Motor neuron (in vitro differentiated cells): ENCODE data around the gene TECPR2. TPM values are rescaled to one million over a fixed set of nuclear protein-coding genes. Genes with fewer than 3 reads are reported as not detected.
"Not testable (repeated sequence)": the region's sequence is repeated elsewhere in the genome, so short reads cannot be mapped to it uniquely, and the experiment has no call there.

ENCODE experiments used
- ATAC-seq, 8 experiments: fragments of 200-7000 bp; cut with Tn5 transposase; replicated peaks in 6 of 8; 2 replicates each; pipeline ENCODE4 v1.8.0; 2021; ENCODE audit warnings: mild to moderate bottlenecking in 8 of 8, moderate library complexity in 8 of 8
- H3K27ac ChIP-seq, 2 donors: fragments of 250-450 bp; sonication (Bioruptor Pico); 2 replicates each; pipeline ENCODE4 v1.9.0; 2021; ENCODE audit warnings: antibody characterized with exemption in 2 of 2, mild to moderate bottlenecking in 2 of 2, moderate library complexity in 1 of 2
- H3K4me1 ChIP-seq, 2 donors: fragments of 250-450 bp; sonication (Bioruptor Pico); replicated peaks in 1 of 2; 2 replicates each; pipeline ENCODE4 v1.6.1; 2021; ENCODE audit warnings: antibody characterized with exemption in 2 of 2, mild to moderate bottlenecking in 2 of 2, moderate library complexity in 1 of 2
- H3K4me3 ChIP-seq, 5 donors: fragments of 250-450 bp; sonication (Bioruptor Pico); 2 replicates each; pipeline ENCODE4 v1.9.0; 2021; ENCODE audit warnings: antibody characterized with exemption in 5 of 5, mild to moderate bottlenecking in 5 of 5, moderate library complexity in 4 of 5
- WGBS, 10 experiments: fragments of 450-650 bp; shearing (Covaris generic); methylation state at CpG; one replicate each; pipeline ENCODE4 v1.0.0; 2022; 5-methylcytosine and 5-hydroxymethylcytosine counted together
- in situ Hi-C, 9 experiments: fragments of 400-800 bp; cut with MboI; loops; one replicate each; pipeline ENCODE4 v1.15.0; 2021; ENCODE audit warnings: low sequenced_read_pairs in 9 of 9, low pct_unique_long_range_greater_than_20kb in 2 of 9; ENCODE audit not compliant: unreplicated experiment in 9 of 9
- total RNA-seq, 8 experiments: library from RNA; unstranded; fragments of 300-600 nt; gene quantifications; 2 replicates each; pipeline versions ENCODE4 v1.2.3 to v1.2.4, GENCODE V29; 2022

Gene TECPR2
- total RNA-seq, 8 experiments from 2014 or later: 6.5 to 14.2 (median 9.3) TPM

DNA sequence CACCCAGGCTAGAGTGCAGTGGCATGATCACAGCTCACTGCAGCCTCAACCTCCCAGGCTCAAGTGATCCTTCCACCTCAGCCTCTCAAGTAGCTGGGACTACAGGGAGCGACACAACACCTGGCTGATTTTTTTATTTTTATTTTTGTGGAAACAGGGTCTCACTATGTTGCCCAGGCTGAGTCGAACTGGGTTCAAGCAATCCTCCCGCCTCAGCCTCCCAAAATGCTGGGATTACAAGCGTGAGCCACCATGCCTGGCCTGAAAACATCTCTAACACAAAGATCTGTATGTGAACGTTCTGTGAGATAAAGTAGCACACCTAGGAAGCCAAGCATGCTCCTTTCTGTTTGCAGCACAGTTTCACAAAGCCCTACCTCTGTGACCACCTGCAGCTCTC, 157.0 kb downstream of the TECPR2 start:
- 66 to 100% (median 87%) methylated on average over 1 to 5 of the region's 5 CpGs; no CpG with 5 or more reads in 2 of the 10 experiments for WGBS, 10 experiments
- H3K4me3 ChIP-seq, ATAC-seq, H3K4me1 ChIP-seq, H3K27ac ChIP-seq: not testable (repeated sequence)
- in situ Hi-C loops: loop anchor here in 2 of 9 experiments (10.0 kb wide), 1 partner anchor 75 kb away; no protein-coding TSS in a partner anchor

DNA sequence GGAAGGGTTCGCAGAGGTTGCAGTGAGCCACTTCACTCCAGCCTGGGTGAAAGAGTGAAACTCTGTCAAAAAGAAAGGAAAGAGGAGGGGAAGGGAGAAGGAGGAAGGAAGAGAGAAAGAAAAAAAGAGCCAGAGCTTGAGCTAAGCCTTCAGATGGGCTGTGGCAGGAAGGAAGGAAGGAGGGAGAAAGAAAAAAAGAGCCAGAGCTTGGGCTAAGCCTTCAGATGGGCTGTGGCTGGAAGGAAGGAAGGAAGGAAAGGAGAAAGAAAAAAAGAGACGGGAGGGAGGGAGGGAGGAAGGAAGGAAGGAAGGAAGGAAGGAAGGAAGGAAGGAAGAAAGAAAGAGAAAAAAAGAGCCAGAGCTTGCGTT, 160.4 kb downstream of the TECPR2 start:
- 55 to 100% (median 83%) methylated on average over 1 to 3 of the region's 3 CpGs; no CpG with 5 or more reads in 2 of the 10 experiments for WGBS, 10 experiments
- no peak overlapping the region for H3K27ac ChIP-seq
- in situ Hi-C loops: no loop called here
- peaks cover 3% of the 10 kb centered on the region in 2 donors for H3K4me1 ChIP-seq
- no peak for ATAC-seq
- H3K4me3 ChIP-seq: no peak overlapping the region

- Histone ChIP-seq H3K27ac (peak overlapping the region in 1 of 2 donors; percentile 16), H3K4me3 (peak overlapping the region in 4 of 5 donors; percentile 5 to 51 (median 48)), H3K4me1 (peaks cover 3% of the 10 kb centered on the region in 2 donors)
- in situ Hi-C loops: no loop called here
- ATAC-seq: no peak
- WGBS, 10 experiments: 30 to 93% (median 62%) methylated on average over 1 to 9 of the region's 34 CpGs; no CpG with 5 or more reads in 5 of the 10 experiments
Measured at GRCh38 chr14:102523569-102524450, 161.1 kb downstream of the TECPR2 start.

GRCh38 chr14:102524451-102525218, 161.9 kb downstream of the TECPR2 start:
- peak overlapping the region; percentile 16 to 44 for H3K27ac ChIP-seq
- in situ Hi-C loops: no loop called here
- peak overlapping the region; percentile 43 to 51 (median 47) for H3K4me3 ChIP-seq
- 0% methylated on average over 3 to 8 of the region's 32 CpGs; no CpG with 5 or more reads in 4 of the 10 experiments for WGBS, 10 experiments
- peak; percentile 88 to 99 (median 98) for ATAC-seq
- H3K4me1 ChIP-seq: peaks cover 3% of the 10 kb centered on the region in 2 donors

- H3K4me3 ChIP-seq: peak overlapping the region; percentile 43 to 51 (median 47)
- WGBS, 10 experiments: 0 to 33% (median 9%) methylated on average over 1 to 10 of the region's 11 CpGs; no CpG with 5 or more reads in 1 of the 10 experiments
- peak; percentile 2 to 35 (median 8) for ATAC-seq
- H3K4me1 ChIP-seq: peaks cover 3% of the 10 kb centered on the region in 2 donors
- in situ Hi-C loops: no loop called here
- peak overlapping the region; percentile 14 to 44 for H3K27ac ChIP-seq
Measured at GRCh38 chr14:102525219-102525928, 162.6 kb downstream of the TECPR2 start.

- in situ Hi-C loops: no loop called here
- no peak overlapping the region for H3K4me3 ChIP-seq
- 67 to 100% (median 84%) methylated on average over 2 to 11 of the region's 12 CpGs; no CpG with 5 or more reads in 1 of the 10 experiments for WGBS, 10 experiments
Measured at GRCh38 chr14:102525929-102526497, 163.3 kb downstream of the TECPR2 start.

DNA sequence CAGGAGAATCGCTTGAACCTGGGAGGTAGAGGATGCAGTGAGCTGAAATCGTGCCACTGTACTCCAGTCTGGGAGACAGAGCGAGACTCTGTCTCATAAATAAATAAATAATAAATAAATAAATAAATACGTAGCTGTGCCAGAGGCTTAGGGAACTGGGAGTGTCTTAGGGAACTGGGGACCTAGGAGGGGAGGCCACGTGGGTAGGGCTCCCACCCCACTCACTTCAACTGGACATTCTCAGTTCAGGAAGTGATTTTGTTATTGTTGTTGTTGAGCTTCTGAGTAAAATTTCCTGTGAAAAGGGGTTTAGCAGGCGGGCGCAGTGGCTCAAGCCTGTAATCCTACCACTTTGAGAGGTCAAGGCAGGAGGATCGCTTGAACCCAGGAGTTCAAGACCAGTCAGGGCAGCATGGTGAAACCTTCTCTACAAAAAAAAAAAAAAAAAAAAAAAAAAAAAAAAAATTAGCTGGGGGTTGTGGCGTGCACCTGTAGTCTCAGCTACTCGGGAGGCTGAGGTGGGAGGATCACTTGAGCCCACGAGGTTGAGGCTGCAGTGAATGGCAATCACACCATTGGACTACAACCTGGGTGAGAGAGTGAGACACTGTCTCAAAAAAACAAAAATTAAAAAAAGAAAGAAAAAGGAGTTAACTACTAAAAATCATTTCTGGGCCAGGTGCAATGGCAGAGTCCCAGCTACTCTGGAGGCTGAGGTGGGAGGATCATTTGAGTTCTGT, 165.9 kb downstream of the TECPR2 start:
- in situ Hi-C loops: no loop called here
- no peak for ATAC-seq
- Histone ChIP-seq H3K27ac (no peak overlapping the region), H3K4me1 (peaks cover 3% of the 10 kb centered on the region in 2 donors), H3K4me3 (no peak overlapping the region)
- WGBS, 10 experiments: 73 to 100% (median 90%) methylated on average over 1 to 11 of the region's 11 CpGs

More at GRCh38 chr14:102525929-102526497, 163.3 kb downstream of the TECPR2 start:
- no peak for ATAC-seq
- no peak overlapping the region for H3K27ac ChIP-seq
- H3K4me1 ChIP-seq: peaks cover 3% of the 10 kb centered on the region in 2 donors

- 5 to 92% (median 68%) methylated on average over 1 to 13 of the region's 13 CpGs; no CpG with 5 or more reads in 1 of the 10 experiments for WGBS, 10 experiments
- ATAC-seq: peak in 6 of 8 experiments; percentile 29 to 91 (median 64)
- H3K4me3 ChIP-seq: no peak overlapping the region
- in situ Hi-C loops: no loop called here
- H3K27ac ChIP-seq: no peak overlapping the region
- H3K4me1 ChIP-seq: peaks cover 0 to under 1% of the 10 kb centered on the region in 2 donors
Measured at GRCh38 chr14:102530828-102531478, 168.2 kb downstream of the TECPR2 start.

GRCh38 chr14:102532204-102532658, 169.5 kb downstream of the TECPR2 start:
- in situ Hi-C loops: no loop called here
- Histone ChIP-seq H3K4me3 (no peak overlapping the region), H3K27ac (no peak overlapping the region), H3K4me1 (no peaks in the 10 kb centered on the region)
- ATAC-seq: peak in 2 of 8 experiments; percentile 1
- 62 to 94% (median 71%) methylated on average over 1 to 2 of the region's 3 CpGs; no CpG with 5 or more reads in 7 of the 10 experiments for WGBS, 10 experiments

DNA sequence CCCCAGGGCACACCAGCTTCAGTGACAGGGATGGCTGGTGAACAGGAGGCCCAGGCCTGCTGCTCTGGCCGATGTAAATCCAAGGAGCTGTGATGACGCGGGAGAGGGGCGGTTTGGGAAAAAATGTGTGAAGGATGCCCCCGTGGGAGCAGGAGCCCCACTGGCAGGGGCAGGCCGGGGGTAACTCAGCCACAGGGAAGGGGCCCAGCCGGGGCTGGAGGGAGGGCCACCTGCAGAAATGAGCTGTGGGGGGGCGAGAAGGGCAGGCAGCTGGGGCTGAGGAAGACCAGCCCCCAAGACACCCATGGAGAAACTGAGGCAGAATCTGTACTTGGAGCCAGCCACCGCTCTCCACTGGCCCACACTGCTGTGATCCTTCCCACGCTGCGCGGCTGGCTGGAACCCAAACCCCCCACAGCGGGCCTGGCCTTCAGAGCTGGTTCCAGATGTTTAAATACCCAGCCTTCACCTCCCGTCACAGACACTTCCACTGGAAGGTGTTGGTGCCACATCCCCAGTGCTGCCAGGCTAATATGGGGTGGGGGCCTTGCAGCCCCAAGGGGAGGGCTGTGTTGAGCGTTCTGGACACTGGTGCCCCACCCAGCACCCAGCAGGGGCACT, 175.3 kb downstream of the TECPR2 start:
- in situ Hi-C loops: no loop called here
- no peak for ATAC-seq
- 20 to 100% (median 67%) methylated on average over 1 to 3 of the region's 15 CpGs; no CpG with 5 or more reads in 7 of the 10 experiments for WGBS, 10 experiments
- Histone ChIP-seq H3K4me1 (peaks cover 5 to 9% of the 10 kb centered on the region in 2 donors), H3K27ac (no peak overlapping the region), H3K4me3 (no peak overlapping the region)
